ENCODE results near the gene KLHL22. TPM values are rescaled to one million over a fixed set of nuclear protein-coding genes. Genes with fewer than 3 reads are reported as not detected.

Gene KLHL22
- total and polyA plus RNA-seq, 5 donors from 2014 or later, result 40.1 to 55.6 (median 43.9) TPM

DNA sequence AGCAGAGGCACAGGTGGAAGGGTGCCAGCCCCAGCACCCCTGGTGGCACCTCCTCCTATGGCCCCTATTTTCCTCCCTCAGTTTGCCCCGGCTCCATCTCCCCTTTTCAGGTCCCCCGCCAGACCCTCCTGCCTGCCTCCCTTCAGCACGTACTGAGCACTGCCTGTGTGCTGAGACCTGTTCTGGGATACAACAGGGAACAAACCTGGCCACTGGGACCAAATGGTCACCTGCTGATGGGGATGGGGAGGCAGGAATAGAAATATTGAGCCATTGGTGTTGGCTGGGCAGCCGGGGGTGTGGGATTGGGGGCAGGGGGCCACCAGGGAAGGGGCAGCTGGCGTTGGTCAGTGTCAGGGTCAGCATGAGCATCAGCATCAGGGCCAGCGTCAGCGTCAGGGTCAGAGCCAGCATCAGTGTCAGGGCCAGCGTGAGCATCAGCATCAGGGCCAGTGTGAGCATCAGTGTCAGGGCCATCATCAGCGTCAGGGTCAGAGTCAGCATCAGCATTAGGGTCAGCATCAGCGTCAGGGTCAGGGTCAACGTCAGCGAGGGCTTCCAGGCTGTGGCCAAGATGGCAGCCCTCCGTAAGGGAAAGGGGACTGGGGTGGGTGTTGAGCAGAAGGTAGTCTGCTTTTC is 94.1 kb downstream of the KLHL22 start:
- no peak overlapping the region for H3K4me3 ChIP-seq (ENCODE audit: low read depth, low read length)
- ATAC-seq (ENCODE audit: low read depth in 2 of 2), result no peak
- H3K27me3 ChIP-seq (ENCODE audit: control insufficient read depth, insufficient read depth, low read length), result no peaks in the 10 kb centered on the region
- no peaks in the 10 kb centered on the region for H3K27me3 Mint-ChIP-seq
- H3K9me3 ChIP-seq (ENCODE audit: control insufficient read depth in 2 of 2, low read length in 2 of 2), result no peaks in the 10 kb centered on the region
- H3K27ac Mint-ChIP-seq, result no peak overlapping the region
- peaks cover 21% of the 10 kb centered on the region for H3K36me3 Mint-ChIP-seq
- H3K4me1 ChIP-seq (ENCODE audit: control insufficient read depth, insufficient read depth, low read length, poor library complexity, severe bottlenecking), result no peaks in the 10 kb centered on the region
- H3K4me3 Mint-ChIP-seq, result no peak overlapping the region
- no peak overlapping the region for H3K27ac ChIP-seq (ENCODE audit: insufficient read depth, low read length, poor library complexity, severe bottlenecking)
- H3K36me3 ChIP-seq (ENCODE audit: control insufficient read depth, insufficient read depth, low read length), result peaks cover 14% of the 10 kb centered on the region
- DNase-seq, result no peak
- peaks cover 5 to 26% (median 13%) of the 10 kb centered on the region in 4 donors for H3K4me1 Mint-ChIP-seq
- peaks cover 0 to 2% (median 0%) of the 10 kb centered on the region in 7 donors for H3K9me3 Mint-ChIP-seq

DNA sequence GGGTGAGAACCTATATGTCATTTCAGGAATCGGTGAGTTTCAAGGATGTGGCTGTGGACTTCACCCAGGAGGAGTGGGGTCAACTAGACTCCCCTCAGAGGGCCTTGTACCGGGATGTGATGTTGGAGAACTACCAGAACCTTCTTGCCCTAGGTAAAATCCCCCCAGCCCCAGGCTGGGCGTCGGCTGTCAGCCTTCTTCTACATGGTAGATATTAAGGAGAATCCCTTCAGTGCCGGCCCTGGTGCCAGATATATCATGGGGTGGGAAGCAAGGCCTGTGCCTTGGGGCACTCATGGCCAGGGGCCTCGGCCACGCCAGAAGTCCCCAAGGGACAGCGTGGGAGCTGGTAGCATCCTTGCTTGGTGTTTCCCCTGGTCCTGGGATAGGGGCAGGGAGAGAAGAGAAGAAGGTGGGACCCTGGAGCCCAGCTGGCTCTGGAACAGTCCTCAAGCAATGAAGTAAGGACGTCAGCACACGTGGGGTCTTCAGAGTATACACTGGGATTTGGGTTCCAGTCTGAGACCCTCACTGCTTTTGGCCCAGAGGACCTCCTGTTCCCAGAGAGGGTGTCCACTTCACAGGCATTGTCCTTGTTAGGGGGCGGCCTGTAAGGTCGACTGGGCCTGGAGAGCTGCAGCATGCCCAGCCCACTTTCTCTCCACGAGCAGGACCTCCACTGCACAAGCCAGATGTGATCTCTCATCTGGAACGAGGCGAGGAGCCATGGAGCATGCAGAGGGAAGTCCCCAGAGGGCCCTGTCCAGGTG is 94.8 kb downstream of the KLHL22 start:
- no peak overlapping the region for H3K4me3 Mint-ChIP-seq
- ATAC-seq (ENCODE audit: low read depth in 2 of 2) (no peak), DNase-seq (no peak)
- Histone ChIP-seq H3K4me1 (ENCODE audit: control insufficient read depth, insufficient read depth, low read length, poor library complexity, severe bottlenecking) (peaks cover under 1% of the 10 kb centered on the region), H3K27me3 (ENCODE audit: control insufficient read depth, insufficient read depth, low read length) (no peaks in the 10 kb centered on the region), H3K27ac (ENCODE audit: insufficient read depth, low read length, poor library complexity, severe bottlenecking) (no peak overlapping the region), H3K9me3 (ENCODE audit: control insufficient read depth in 2 of 2, low read length in 2 of 2) (no peaks in the 10 kb centered on the region), H3K36me3 (ENCODE audit: control insufficient read depth, insufficient read depth, low read length) (peaks cover 10% of the 10 kb centered on the region), H3K4me3 (ENCODE audit: low read depth, low read length) (no peak overlapping the region)
- H3K4me1 Mint-ChIP-seq, result peaks cover 10 to 33% (median 18%) of the 10 kb centered on the region in 4 donors
- H3K27me3 Mint-ChIP-seq, result no peaks in the 10 kb centered on the region
- H3K36me3 Mint-ChIP-seq, result peaks cover 19% of the 10 kb centered on the region
- no peak overlapping the region for H3K27ac Mint-ChIP-seq
- H3K9me3 Mint-ChIP-seq, result peaks cover 0 to 2% (median 0%) of the 10 kb centered on the region in 7 donors

DNA sequence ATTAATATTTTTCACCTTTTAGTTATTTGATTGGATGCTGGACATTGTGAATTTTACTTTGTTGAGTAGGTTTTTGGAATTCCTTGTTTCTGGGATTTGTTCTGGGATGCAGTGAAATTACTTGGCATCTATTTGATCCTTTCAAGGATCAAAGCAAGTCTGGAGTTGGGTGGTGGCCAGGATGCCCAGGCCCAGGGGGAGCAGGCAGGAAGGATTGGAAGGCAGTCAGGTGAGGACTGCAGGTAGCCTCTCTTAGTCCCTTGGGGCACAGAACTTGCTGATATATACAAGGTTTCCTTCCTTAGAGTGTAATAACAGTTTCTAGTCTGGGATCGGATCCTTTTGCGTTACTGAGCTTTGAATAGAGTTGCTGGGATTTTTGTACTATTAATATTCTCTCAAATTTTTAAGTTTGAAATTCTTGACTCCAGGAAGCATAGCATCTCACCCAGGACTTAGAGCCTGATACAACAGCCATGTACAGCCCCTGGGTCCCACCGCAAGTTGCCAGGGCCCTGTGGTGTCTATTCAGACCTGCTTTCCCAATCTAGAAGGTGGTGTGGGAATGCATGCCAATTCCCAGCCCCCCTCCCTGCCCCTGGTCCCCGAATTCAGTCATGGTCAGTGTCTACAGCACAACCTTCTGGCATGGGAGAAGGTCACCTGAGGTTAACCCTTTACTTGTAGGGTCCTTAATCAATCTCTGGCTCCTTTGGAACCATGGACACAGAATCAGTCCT is 95.6 kb downstream of the KLHL22 start:
- no peak for ATAC-seq (ENCODE audit: low read depth in 2 of 2)
- Histone ChIP-seq H3K27ac (ENCODE audit: insufficient read depth, low read length, poor library complexity, severe bottlenecking) (no peak overlapping the region), H3K4me1 (ENCODE audit: control insufficient read depth, insufficient read depth, low read length, poor library complexity, severe bottlenecking) (peaks cover 8% of the 10 kb centered on the region), H3K4me3 (ENCODE audit: low read depth, low read length) (no peak overlapping the region), H3K9me3 (ENCODE audit: control insufficient read depth in 2 of 2, low read length in 2 of 2) (no peaks in the 10 kb centered on the region), H3K36me3 (ENCODE audit: control insufficient read depth, insufficient read depth, low read length) (peaks cover 7% of the 10 kb centered on the region), H3K27me3 (ENCODE audit: control insufficient read depth, insufficient read depth, low read length) (no peaks in the 10 kb centered on the region)
- H3K4me1 Mint-ChIP-seq, result peaks cover 10 to 40% (median 24%) of the 10 kb centered on the region in 4 donors
- DNase-seq, result no peak
- H3K4me3 Mint-ChIP-seq, result no peak overlapping the region
- peaks cover 17% of the 10 kb centered on the region for H3K36me3 Mint-ChIP-seq
- H3K27me3 Mint-ChIP-seq, result no peaks in the 10 kb centered on the region
- no peak overlapping the region for H3K27ac Mint-ChIP-seq
- peaks cover 0 to 2% (median 0%) of the 10 kb centered on the region in 7 donors for H3K9me3 Mint-ChIP-seq

DNA sequence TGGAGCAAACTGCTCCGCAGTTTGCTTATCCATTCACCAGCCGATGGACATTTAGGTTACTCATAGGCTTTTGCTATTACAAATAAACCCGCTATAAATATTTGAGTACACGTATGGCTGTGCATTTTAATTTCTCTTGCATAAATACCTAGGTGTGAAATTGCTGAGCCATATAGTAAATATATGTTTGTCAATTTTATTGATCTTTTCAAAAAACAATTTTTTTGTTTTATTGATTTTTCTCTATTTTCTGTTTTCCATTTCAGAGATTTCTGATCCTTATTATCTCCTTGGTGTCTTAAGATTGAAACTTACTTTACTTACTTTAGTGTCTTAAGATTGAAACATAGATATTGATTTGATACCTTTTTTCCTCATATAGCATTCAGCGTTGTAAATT is 97.2 kb downstream of the KLHL22 start:
- Mint-ChIP-seq H3K9me3 (peaks cover 0 to under 1% (median 0%) of the 10 kb centered on the region in 7 donors), H3K36me3 (peaks cover 9% of the 10 kb centered on the region), H3K27me3 (no peaks in the 10 kb centered on the region), H3K27ac (no peak overlapping the region), H3K4me1 (peaks cover 7 to 44% (median 27%) of the 10 kb centered on the region in 4 donors), H3K4me3 (peak overlapping the region in 1 of 4 donors; percentile 9)
- Histone ChIP-seq H3K4me1 (ENCODE audit: control insufficient read depth, insufficient read depth, low read length, poor library complexity, severe bottlenecking) (peaks cover 20% of the 10 kb centered on the region), H3K27me3 (ENCODE audit: control insufficient read depth, insufficient read depth, low read length) (no peaks in the 10 kb centered on the region), H3K4me3 (ENCODE audit: low read depth, low read length) (no peak overlapping the region), H3K27ac (ENCODE audit: insufficient read depth, low read length, poor library complexity, severe bottlenecking) (no peak overlapping the region), H3K36me3 (ENCODE audit: control insufficient read depth, insufficient read depth, low read length) (peaks cover 7% of the 10 kb centered on the region), H3K9me3 (ENCODE audit: control insufficient read depth in 2 of 2, low read length in 2 of 2) (no peaks in the 10 kb centered on the region)
- DNase-seq, result no peak
- no peak for ATAC-seq (ENCODE audit: low read depth in 2 of 2)

DNA sequence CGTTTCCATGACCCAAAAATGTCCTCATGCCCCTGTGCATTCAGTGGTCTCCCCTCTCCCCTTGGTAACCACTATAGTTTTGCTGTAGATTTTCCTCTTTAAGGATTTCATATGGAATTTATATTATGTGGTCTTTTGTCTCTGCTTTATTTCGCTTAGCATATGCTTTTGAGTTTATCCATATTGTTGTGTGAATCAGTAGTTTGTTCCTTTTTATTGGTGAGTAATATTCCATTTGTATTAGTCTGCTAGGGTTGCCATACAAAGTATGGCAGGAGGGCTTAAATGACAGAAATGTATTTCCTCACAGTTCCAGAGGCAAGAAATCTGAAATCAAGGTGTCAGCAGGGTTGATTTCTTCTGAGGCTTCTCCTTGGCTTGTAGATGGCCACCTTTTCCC is 98.1 kb downstream of the KLHL22 start:
- ATAC-seq (ENCODE audit: low read depth in 2 of 2), result no peak
- peaks cover 7 to 41% (median 22%) of the 10 kb centered on the region in 4 donors for H3K4me1 Mint-ChIP-seq
- peaks cover 4% of the 10 kb centered on the region for H3K36me3 Mint-ChIP-seq
- Histone ChIP-seq H3K4me1 (ENCODE audit: control insufficient read depth, insufficient read depth, low read length, poor library complexity, severe bottlenecking) (peaks cover 24% of the 10 kb centered on the region), H3K27ac (ENCODE audit: insufficient read depth, low read length, poor library complexity, severe bottlenecking) (no peak overlapping the region), H3K36me3 (ENCODE audit: control insufficient read depth, insufficient read depth, low read length) (peaks cover 7% of the 10 kb centered on the region), H3K27me3 (ENCODE audit: control insufficient read depth, insufficient read depth, low read length) (no peaks in the 10 kb centered on the region), H3K4me3 (ENCODE audit: low read depth, low read length) (no peak overlapping the region), H3K9me3 (ENCODE audit: control insufficient read depth in 2 of 2, low read length in 2 of 2) (no peaks in the 10 kb centered on the region)
- H3K9me3 Mint-ChIP-seq, result no peaks in the 10 kb centered on the region
- no peak for DNase-seq
- H3K27ac Mint-ChIP-seq, result peak overlapping the region in 1 of 3 donors; percentile 51
- H3K27me3 Mint-ChIP-seq, result no peaks in the 10 kb centered on the region
- H3K4me3 Mint-ChIP-seq, result peak overlapping the region in 2 of 4 donors; percentile 2 to 72

DNA sequence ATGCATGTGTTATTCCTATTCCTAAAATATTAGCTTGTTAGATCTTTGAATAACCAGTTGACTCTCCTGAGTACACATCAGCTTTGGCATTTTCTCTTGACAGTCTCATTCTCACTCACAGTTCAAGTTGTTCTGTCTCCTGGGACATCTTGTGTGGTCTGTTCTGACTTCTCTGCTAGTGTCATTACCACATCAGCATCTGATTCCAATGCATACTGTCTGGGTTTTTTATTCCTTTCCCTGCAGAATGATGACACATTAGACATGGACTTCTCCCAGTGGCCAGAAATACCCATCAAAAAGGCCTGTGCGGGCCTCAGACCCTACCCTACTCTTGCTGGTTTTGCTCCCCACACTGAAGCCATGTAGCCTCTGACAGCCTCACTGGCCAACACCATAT is 99.0 kb downstream of the KLHL22 start:
- Histone ChIP-seq H3K9me3 (ENCODE audit: control insufficient read depth in 2 of 2, low read length in 2 of 2) (no peaks in the 10 kb centered on the region), H3K36me3 (ENCODE audit: control insufficient read depth, insufficient read depth, low read length) (no peaks in the 10 kb centered on the region), H3K4me3 (ENCODE audit: low read depth, low read length) (no peak overlapping the region), H3K27me3 (ENCODE audit: control insufficient read depth, insufficient read depth, low read length) (no peaks in the 10 kb centered on the region), H3K4me1 (ENCODE audit: control insufficient read depth, insufficient read depth, low read length, poor library complexity, severe bottlenecking) (peaks cover 24% of the 10 kb centered on the region), H3K27ac (ENCODE audit: insufficient read depth, low read length, poor library complexity, severe bottlenecking) (no peak overlapping the region)
- H3K36me3 Mint-ChIP-seq, result peaks cover 4% of the 10 kb centered on the region
- DNase-seq (no peak), ATAC-seq (ENCODE audit: low read depth in 2 of 2) (no peak)
- peaks cover 7 to 41% (median 22%) of the 10 kb centered on the region in 4 donors for H3K4me1 Mint-ChIP-seq
- no peak overlapping the region for H3K27ac Mint-ChIP-seq
- H3K9me3 Mint-ChIP-seq, result no peaks in the 10 kb centered on the region
- H3K27me3 Mint-ChIP-seq, result no peaks in the 10 kb centered on the region
- peak overlapping the region; percentile 7 to 72 (median 42) for H3K4me3 Mint-ChIP-seq

DNA sequence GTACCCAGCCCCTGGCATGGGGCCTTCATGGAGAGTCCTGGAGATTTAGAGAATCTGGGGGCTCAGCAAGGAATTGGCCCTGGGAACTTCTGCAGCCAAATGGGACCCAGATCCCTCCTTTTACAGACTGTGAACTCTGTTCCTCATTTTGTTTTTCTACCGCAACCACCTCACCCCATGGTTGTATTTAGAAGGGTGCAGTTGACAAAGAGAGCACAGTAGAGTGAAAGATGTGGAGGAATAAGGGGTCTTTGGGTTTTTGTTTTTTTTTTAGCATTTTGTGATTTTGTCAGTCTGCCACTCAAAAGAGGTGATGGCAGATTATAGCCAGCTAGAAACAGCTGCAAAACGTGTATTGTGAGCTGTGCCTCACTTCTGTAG is 99.7 kb downstream of the KLHL22 start:
- DNase-seq, result no peak

More for the DNA sequence above, 99.7 kb downstream of the KLHL22 start:
- Mint-ChIP-seq H3K27ac (peak overlapping the region in 1 of 3 donors; percentile 32), H3K9me3 (no peaks in the 10 kb centered on the region), H3K4me3 (peak overlapping the region; percentile 72 to 92 (median 90)), H3K4me1 (peaks cover 7 to 41% (median 22%) of the 10 kb centered on the region in 4 donors), H3K27me3 (no peaks in the 10 kb centered on the region), H3K36me3 (peaks cover 4% of the 10 kb centered on the region)
- no peaks in the 10 kb centered on the region for H3K36me3 ChIP-seq (ENCODE audit: control insufficient read depth, insufficient read depth, low read length)
- no peak for ATAC-seq (ENCODE audit: low read depth in 2 of 2)
- no peak overlapping the region for H3K27ac ChIP-seq (ENCODE audit: insufficient read depth, low read length, poor library complexity, severe bottlenecking)
- peaks cover 24% of the 10 kb centered on the region for H3K4me1 ChIP-seq (ENCODE audit: control insufficient read depth, insufficient read depth, low read length, poor library complexity, severe bottlenecking)
- H3K4me3 ChIP-seq (ENCODE audit: low read depth, low read length), result no peak overlapping the region
- no peaks in the 10 kb centered on the region for H3K27me3 ChIP-seq (ENCODE audit: control insufficient read depth, insufficient read depth, low read length)
- H3K9me3 ChIP-seq (ENCODE audit: control insufficient read depth in 2 of 2, low read length in 2 of 2), result no peaks in the 10 kb centered on the region

Data from CD4-positive, CD25-positive, alpha-beta regulatory T cell (primary cell).